KMS-11 (cell line): Measurements from ENCODE around the gene CA14.
"Not testable (repeated sequence)": the region's sequence is repeated elsewhere in the genome, so short reads cannot be mapped to it uniquely, and the experiment has no call there.

ENCODE experiments used
- H2AFZ ChIP-seq: fragments of 200-600 bp; sonication (generic); 2 replicates; pipeline ENCODE4 v1.6.1; 2016; ENCODE audit warnings: antibody characterized with exemption, mixed run types, low read depth
- H3K27ac ChIP-seq: fragments of 200-600 bp; sonication (generic); 2 replicates; pipeline ENCODE4 v1.6.1; 2016; ENCODE audit warnings: mild to moderate bottlenecking, mixed run types
- H3K27me3 ChIP-seq: fragments of 200-600 bp; sonication (generic); 2 replicates; pipeline ENCODE4 v1.6.1; 2017; ENCODE audit warnings: mild to moderate bottlenecking, low read depth, mixed run types, moderate library complexity; ENCODE audit not compliant: insufficient read depth
- H3K36me3 ChIP-seq: fragments of 200-600 bp; sonication (generic); 2 replicates; pipeline ENCODE4 v1.6.1; 2017; ENCODE audit warnings: mild to moderate bottlenecking, mixed run types; ENCODE audit not compliant: insufficient read depth
- H3K4me1 ChIP-seq: fragments of 200-600 bp; sonication (generic); 2 replicates; pipeline ENCODE4 v1.6.1; 2016; ENCODE audit warnings: mild to moderate bottlenecking, low read depth, mixed run types; ENCODE audit not compliant: poor library complexity, severe bottlenecking
- H3K4me2 ChIP-seq: fragments of 200-600 bp; sonication (generic); 2 replicates; pipeline ENCODE4 v1.7.0; 2016; ENCODE audit warnings: mild to moderate bottlenecking, mixed run types
- H3K4me3 ChIP-seq: fragments of 200-600 bp; sonication (generic); IDR thresholded peaks from 2 replicates; pipeline ENCODE4 v1.6.1; 2017; ENCODE audit warnings: low read depth, low read length, mixed read lengths; ENCODE audit not compliant: insufficient read depth
- H3K79me2 ChIP-seq: fragments of 200-600 bp; sonication (generic); 2 replicates; pipeline ENCODE4 v1.6.1; 2016; ENCODE audit warnings: low read depth, mixed run types; ENCODE audit not compliant: insufficient read depth
- H3K9ac ChIP-seq: fragments of 200-600 bp; sonication (generic); 2 replicates; pipeline ENCODE4 v1.6.1; 2016; ENCODE audit warnings: mild to moderate bottlenecking, mixed run types
- H4K20me1 ChIP-seq: fragments of 200-600 bp; sonication (generic); 2 replicates; pipeline ENCODE4 v1.6.1; 2016; ENCODE audit warnings: mild to moderate bottlenecking, mixed run types; ENCODE audit not compliant: insufficient read depth
- TF ChIP-seq, protein P1 (sequence below): fragments of 200-600 bp; sonication (generic); conservative IDR thresholded peaks from 2 replicates; pipeline ENCODE4 v1.6.1; 2017; ENCODE audit warnings: low read depth, mild to moderate bottlenecking, antibody characterized with exemption, low read length, moderate library complexity, mixed read lengths

Gene CA14

DNA sequence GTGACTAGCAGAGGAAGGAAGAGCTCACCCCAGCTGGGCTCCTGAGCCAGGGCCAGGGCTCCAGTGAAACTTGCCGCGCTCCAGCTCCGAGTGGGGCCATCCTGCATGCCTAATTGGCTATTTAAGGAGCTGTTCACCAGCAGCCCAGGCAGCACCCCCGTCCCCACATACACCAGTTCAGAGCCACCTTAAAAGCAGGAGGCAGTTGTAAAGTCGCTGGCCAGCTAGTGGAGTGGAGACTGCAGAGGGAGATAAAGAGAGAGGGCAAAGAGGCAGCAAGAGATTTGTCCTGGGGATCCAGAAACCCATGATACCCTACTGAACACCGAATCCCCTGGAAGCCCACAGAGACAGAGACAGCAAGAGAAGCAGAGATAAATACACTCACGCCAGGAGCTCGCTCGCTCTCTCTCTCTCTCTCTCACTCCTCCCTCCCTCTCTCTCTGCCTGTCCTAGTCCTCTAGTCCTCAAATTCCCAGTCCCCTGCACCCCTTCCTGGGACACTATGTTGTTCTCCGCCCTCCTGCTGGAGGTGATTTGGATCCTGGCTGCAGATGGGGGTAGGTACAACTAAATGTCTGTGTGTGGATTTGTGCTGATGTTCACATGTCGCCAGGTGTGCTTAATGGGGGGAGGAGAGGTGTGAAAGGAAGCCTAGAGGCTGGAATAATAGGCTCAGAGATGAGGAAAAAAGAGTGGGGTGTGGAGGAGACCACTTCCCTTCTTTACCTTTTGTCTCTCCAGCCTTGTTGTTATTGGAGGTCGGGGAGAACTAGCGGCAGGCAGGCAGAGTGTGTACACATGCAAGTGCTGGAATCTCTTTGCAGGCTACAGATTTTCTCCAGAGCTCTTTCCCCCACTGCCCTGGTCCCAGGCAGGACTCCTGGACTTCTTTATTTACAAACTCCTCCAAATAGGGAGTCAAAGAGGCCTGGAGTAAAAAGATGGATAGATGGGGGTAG lies at the start of gene CA14:
Gene CA14 (plus strand): TSS at position 151 of the 962 bp plus-strand sequence. CDS start 355 bp downstream, at position 506.
- peaks cover 13% of the 10 kb centered on the region for H3K4me1 ChIP-seq
- TF ChIP-seq, protein P1, sequence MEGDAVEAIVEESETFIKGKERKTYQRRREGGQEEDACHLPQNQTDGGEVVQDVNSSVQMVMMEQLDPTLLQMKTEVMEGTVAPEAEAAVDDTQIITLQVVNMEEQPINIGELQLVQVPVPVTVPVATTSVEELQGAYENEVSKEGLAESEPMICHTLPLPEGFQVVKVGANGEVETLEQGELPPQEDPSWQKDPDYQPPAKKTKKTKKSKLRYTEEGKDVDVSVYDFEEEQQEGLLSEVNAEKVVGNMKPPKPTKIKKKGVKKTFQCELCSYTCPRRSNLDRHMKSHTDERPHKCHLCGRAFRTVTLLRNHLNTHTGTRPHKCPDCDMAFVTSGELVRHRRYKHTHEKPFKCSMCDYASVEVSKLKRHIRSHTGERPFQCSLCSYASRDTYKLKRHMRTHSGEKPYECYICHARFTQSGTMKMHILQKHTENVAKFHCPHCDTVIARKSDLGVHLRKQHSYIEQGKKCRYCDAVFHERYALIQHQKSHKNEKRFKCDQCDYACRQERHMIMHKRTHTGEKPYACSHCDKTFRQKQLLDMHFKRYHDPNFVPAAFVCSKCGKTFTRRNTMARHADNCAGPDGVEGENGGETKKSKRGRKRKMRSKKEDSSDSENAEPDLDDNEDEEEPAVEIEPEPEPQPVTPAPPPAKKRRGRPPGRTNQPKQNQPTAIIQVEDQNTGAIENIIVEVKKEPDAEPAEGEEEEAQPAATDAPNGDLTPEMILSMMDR: 0 out of 2 replicates have a peak, but pooled peaks have one; percentile 26
- no peaks in the 10 kb centered on the region for H3K36me3 ChIP-seq
- no peak within 1 kb of the TSS for H2AFZ ChIP-seq
- no peaks in the 10 kb centered on the region for H4K20me1 ChIP-seq
- H3K4me2 ChIP-seq: no peak within 1 kb of the TSS; the same call in 1 of the 2 replicates
- no peak within 1 kb of the TSS for H3K9ac ChIP-seq
- H3K27ac ChIP-seq: no peak within 1 kb of the TSS
- H3K4me3 ChIP-seq: no peak within 1 kb of the TSS
- peaks cover 17% of the 10 kb centered on the region for H3K27me3 ChIP-seq
- no peaks in the 10 kb centered on the region for H3K79me2 ChIP-seq

DNA sequence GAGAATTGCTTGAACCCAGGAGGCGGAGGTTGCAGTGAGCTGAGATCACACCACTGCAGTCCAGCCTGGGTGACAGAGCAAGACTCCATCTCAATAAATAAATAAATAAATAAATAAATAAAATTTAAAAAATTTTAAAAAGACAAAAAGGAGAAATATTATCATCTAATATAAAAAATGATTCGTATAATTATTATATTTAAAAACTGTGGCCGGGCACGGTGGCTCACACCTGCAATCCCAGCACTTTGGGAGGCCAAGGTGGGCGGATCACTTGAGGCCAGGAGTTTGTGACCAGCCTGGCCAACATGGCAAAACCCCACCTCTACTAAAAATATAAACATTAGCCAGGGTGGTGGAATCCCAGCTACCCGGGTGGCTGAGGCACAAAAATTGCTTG lies 49.1 kb upstream of the CA14 start:
- H3K79me2 ChIP-seq, H3K27me3 ChIP-seq, H3K36me3 ChIP-seq, H3K4me1 ChIP-seq, H3K27ac ChIP-seq, H3K9ac ChIP-seq, H3K4me3 ChIP-seq, H4K20me1 ChIP-seq, H3K4me2 ChIP-seq, H2AFZ ChIP-seq: not testable (repeated sequence)

DNA sequence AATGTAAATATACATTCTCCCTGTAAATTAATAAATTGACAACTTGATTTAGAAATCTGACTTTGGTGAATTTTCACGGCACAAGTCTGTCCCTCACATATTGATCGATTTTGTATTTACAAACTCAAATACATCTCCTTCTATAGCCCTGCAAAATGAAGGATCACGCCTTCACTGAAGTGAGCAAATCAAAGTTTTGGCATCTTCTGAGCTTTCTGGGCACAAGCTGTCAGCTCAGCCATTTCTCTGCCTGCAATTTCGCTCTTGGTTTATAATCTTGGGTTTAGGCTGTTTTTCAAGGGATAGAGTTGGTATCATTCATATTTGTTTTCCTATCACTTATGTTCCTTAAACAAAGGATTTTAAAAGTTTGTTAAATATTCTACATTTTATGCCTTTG lies 47.5 kb upstream of the CA14 start:
- H3K27me3 ChIP-seq: no peaks in the 10 kb centered on the region
- H3K79me2 ChIP-seq: no peaks in the 10 kb centered on the region
- H3K4me1 ChIP-seq: peaks cover 9% of the 10 kb centered on the region
- no peak overlapping the region for H3K27ac ChIP-seq
- TF ChIP-seq, protein P1: no peak
- H3K9ac ChIP-seq: no peak overlapping the region
- no peak overlapping the region for H3K4me3 ChIP-seq
- no peaks in the 10 kb centered on the region for H3K36me3 ChIP-seq
- H3K4me2 ChIP-seq: no peak overlapping the region
- H2AFZ ChIP-seq: no peak overlapping the region
- no peaks in the 10 kb centered on the region for H4K20me1 ChIP-seq

DNA sequence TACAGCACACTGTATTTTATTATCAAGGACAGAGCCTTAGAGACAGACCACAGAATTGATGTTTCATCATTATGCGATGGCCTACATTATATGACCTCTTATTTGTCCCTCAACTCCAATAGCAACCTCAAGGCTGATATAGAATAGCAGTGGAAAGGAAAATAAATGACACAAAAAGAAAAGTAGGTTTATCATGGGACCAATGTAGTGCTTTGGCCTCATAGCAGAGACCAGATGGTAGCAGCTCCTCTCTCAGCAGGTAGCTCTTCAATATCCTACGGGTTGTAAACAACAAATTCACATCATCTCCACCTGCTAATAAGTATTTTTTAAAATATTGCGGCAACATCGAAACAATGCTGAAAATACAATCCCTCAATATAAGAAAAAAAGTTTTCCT lies 46.9 kb upstream of the CA14 start:
- Histone ChIP-seq H3K36me3 (no peaks in the 10 kb centered on the region), H3K4me3 (no peak overlapping the region), H3K4me2 (no peak overlapping the region), H3K4me1 (peaks cover 9% of the 10 kb centered on the region), H3K9ac (no peak overlapping the region), H3K27me3 (no peaks in the 10 kb centered on the region), H3K79me2 (no peaks in the 10 kb centered on the region), H2AFZ (no peak overlapping the region), H4K20me1 (no peaks in the 10 kb centered on the region), H3K27ac (no peak overlapping the region)
- TF ChIP-seq, protein P1: no peak

- Histone ChIP-seq H3K4me1 (peaks cover 9% of the 10 kb centered on the region), H3K4me3 (no peak overlapping the region), H3K27ac (no peak overlapping the region), H3K36me3 (no peaks in the 10 kb centered on the region), H3K79me2 (no peaks in the 10 kb centered on the region), H3K27me3 (no peaks in the 10 kb centered on the region), H2AFZ (no peak overlapping the region), H3K4me2 (no peak overlapping the region), H3K9ac (no peak overlapping the region), H4K20me1 (no peaks in the 10 kb centered on the region)
- TF ChIP-seq, protein P1: no peak
These were observed 45.5 kb upstream of the CA14 start for GRCh38 chr1:150212070-150212469.
